ENCODE data around the gene GRB10.

Gene GRB10

DNA sequence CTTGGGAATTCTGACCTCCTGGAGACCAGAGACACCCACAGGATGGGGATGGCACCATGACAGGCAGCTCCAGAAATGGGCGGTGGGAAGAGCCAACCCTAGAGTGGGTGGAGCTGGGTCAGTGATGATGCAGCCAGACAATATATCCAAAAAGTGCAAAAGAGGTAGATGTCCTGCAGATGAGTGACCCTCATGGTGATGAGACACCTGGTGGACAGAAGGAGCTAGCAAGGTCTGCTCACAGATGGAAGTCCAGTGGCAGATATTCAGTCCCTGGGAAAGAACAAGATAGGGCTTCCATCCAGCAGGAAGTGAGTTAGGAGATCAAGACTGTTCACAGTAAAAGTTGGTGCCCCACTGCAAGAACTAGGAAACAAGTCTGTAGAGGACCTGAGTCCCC, 19.2 kb upstream of the GRB10 start:
- no peak for DNase-seq

DNA sequence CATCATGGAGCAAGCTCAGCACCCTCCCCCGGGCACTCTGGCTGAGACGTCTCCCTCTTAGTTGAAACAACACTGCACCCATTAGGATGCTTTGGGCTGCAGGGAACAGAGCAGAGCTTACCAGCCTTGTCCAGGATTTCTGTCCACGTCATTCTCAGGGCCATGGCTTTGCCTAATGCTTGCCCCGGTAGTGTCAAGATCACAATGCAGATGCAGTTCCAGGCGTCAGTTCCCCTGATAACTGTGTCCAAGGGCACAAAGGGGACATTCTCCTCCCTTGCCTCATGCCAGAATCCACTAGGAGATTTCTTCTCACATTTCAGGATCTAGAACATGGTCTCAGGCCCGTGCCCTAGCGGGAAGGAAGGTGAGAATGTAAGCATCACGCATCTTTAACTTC, 17.2 kb upstream of the GRB10 start:
- no peak for DNase-seq

DNA sequence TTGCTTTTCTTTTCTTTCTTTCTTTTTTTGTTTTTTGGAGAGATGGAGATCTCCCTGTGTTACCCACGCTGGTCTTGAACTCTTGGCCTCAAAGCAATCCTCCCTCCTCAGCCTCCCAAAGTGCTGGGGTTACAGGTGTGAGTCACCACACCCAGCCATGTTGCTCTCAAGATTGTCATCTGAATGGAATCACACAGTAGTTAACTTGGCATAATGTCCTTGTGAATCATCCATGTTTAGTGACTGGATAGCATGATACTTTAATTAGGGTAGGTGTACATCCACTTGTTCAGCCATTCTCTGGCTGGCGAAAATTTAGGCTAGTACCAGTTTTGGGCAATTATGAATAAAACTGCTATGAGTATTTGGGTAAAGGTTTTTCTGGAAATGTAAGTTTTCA, 15.4 kb upstream of the GRB10 start:
- no peak for DNase-seq

DNA sequence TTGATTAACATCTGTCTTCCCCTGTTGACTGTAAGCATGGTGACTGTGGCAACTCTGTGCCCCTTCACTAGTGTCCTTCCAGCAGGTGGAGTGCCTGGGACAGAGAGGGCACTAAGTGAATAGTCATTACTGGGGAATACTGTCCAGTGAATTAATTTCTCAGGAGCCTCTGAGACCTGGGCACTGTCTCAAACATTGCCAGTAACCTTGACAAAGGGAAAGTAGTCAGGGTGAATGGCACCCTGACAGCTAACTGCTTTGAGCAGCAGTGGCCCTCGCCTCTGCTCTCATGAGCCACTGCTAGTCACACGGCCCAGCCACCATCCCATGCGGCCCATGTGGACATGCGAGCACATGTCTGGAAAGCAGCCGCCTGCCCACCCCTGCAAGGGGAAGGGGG, 13.1 kb upstream of the GRB10 start:
- DNase-seq: no peak

DNA sequence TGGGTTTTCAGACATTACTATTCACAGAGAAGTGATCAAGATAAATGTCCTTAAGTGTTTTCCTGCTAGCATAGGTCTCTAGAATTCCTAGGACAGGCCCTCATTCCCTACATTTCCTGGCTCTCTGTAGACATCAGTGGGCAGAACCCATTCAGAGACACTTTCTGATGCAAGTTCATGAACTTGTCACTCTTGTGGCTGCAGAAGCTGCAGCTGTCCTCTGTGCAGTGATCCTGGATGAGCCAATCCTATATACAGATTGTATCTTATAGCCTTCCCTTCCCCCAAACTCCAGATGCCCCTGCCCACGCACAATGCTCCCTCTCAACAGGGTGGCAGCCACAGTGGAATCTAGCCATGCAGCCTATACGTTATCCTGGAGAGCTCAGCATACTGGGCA, 12.6 kb upstream of the GRB10 start:
- DNase-seq: no peak

DNA sequence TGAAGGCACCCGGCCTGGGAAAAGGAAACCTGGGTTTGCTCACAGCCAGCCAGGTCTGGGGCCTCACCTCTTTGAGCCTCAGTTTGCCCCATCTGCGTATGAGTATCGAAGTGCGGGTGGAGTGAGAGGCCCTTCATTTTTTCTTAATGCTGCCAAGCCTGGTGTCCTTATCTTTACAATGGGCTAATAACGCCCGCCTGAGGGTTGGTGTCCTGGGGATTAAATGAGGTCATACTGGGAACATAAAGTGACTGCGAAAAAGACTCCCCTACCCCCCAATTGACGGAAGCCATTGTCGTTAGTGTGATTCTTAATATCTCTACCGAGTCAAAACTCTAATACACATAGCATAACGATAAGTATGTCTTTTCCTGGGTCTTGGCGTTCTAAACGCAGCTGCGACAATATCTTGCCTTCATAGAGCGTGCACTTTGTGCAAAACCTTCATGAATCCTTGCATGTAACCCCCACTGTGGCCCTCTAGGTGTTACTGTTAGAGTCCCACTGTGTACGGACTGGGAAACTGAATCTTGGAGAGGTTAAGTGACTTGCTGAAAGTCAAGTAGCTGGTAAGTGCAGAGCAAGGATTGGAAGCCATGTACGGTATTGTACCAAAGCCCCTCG, 11.4 kb upstream of the GRB10 start:
- no peak for DNase-seq

DNA sequence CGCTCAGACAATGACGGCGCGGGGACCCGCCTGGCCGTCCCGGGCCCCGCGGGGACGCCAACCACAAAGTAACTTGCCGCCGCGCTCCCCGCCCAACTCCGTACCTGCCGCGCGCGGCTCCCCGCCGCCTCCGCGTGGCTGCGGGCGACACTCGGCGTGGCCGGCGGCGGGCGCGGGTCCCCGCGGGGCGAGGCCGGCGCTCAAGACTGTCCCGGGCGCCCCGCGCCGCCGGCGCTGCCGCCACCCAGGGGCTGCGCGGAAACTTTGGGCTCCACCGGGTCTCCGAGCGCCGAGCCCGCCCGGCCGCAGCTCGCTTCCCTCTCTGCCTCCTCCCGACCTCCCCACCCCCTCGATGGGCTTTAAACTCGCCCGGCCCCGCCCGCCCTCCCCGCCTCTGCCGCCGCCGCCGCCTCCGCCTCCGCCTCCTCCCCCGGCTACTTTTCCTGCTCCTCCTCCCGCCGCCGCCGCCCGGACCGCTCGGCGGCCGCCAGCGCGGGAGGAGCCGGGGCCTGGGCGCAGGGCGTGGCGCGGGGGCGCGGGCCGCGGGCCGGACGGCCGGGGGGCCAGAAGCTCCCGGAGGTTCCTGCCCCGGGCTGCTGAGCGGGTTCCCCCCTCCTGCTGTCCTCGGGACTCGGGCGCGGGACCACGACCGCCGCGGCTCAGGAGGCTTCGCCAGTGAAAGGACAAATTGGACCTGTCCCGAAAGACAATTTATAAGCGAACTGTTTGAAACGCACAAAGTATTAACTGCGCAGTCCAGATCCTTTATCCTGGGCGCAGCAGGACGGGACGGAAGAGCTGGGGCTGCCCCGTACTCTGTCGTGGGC, 10.6 kb upstream of the GRB10 start:
- peak; percentile 7 for DNase-seq

DNA sequence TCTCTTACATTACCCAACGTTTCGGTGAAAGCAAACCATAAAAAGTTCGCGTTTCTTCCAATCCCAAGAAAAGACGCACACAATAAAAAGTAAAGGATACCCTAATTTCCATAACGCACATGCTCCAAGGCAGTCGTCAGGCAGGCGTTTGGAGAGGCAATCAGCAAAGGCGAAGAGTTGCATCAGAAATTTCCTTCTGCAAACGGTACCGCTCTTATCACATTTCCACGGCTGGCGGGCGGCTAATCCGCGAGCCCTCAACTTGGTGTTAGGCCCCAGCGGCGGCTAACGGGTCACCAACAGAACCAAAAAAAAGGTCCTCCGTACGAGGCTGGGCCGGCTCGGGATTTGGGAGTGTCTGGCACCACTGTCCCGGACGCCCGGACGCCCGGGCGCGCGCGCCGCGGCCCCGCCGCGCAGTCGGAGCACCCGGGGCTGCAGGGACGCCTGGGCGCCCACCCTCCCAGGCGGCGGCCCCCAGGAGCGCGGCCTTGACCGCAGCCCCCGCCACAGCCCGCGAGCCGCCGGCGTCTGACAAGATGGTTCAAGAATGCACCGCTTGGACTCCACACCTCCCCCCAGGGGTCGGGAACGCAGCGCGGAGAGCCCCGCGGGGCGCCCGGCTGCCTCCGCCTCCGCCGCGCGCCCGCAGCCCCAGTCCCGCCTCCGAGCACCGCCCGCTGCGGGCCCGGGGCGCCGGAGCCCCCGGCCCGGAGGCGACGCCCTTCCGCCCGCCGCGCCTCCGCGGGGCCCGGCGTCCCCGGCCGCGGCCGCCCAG, 9.8 kb upstream of the GRB10 start:
- DNase-seq: no peak

DNA sequence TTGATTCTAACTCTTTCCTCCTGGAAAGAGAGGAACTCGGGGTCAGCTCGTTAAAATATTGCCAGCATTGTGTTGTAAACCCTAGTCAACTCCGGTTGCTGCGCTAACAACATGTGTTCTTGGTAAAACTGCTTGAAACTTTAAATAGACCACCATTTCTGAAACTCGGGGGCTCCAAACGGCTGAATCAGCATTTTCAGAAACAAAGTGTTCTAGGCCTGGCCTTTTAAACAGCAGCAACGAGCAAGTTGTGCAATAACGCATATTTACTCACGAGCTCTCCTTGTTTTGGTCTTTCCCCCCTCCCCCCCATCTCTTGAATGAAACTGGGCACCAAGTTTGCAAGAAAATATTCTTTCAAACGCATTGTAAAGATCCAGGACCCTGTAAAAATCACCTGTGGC, 9.2 kb upstream of the GRB10 start:
- DNase-seq: no peak

DNA sequence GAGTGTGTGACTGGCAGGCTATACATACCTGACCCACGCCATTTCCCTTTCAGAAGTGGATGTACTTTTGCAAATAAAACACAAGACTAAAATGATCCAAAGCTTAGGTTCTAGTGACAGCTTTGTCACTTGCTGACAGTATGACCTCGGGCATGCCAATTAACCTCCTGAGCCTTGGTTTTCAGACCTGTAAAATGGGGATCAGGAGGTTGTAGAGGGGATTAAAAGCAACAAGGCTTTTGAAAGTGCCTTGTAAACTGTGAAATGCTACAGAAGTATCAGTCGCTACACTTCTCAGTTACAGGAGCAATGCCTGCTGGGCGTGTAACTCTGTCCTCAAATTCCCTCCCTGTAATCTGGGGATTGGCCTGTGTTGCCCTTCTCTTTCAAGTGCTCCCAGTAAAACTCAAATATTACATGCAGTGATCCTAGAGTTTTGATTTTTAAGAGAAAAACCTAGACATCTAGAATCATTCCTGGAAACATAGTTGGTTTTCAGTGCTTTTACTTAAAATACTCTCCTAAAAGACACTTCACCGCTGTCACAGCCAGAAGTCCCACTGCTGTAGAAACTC, 8.8 kb upstream of the GRB10 start:
- no peak for DNase-seq

DNA sequence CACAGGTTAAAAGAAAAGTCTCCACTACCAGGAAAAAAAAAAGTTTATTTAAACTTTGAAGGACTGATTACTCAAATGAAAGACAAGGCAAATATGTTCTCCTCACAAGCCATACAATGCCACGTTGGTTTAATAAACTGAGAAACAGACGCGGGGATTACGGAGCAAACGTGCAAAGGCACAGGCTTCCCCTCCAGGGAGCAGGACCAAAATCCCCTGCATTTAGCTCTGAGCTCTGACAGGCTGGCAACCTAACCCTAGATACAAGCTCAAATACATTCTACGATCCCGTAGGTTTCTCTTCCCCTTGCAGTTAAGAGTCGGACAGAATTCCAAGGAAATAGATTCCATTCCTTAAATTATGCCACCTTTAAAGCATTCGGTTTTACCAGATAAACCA, 7.7 kb upstream of the GRB10 start:
- DNase-seq: no peak

DNA sequence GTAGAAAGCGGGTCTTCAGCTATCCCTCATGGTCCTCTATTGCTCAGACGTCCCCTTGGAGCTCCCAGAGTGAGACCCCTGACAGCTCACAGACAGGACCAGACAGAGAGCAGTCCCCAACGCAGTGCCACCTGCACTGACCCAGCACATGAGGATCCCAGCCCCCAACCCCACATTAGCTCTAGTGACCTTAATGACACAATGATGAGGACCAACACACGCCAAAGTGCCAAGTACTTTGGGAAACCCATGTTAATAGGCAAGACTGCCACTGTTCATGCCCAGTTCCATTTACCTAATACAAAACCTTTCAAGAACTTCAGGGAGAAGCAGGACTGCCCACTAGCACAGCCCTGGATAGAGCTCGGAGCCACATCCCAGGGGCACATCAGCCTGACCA, 5.7 kb upstream of the GRB10 start:
- no peak for DNase-seq

DNA sequence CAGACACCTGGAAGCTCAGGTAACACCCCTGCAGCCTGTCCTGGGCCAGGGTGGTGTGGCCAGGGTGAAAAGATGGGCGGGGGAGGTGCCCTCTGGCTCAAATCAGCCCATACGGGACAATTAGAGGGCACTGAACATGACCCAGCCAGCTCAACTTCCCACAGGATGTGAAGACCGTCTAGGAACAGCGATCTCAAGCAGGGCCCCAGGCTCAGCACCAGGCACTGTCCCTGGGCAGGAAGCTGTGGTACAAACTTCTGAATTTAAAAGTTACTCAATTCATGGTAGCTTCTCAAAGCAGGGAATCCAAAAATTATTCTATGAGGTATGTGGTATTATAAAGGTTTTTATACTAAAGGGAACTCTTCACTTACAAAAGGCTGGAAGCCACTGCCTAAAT, 5.1 kb upstream of the GRB10 start:
- DNase-seq: no peak

DNA sequence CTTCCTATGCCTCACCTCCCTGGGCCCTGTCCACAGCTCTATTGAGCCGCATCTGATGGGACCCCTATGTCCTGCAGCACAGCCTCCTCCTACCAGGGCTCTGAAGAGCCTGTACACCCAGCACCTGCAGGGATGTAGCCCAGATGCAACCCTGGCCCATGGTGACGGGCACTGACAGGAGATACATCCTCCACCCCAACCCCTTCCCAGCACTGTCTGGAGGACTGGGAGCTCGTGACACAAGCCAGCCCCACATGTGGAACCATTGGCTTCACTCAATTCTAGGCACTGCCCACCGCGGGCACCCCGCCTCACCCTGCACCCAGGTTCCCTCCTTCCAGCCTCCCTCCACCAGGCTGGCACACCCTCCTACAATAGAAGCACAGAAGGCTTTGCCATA, 2.6 kb upstream of the GRB10 start:
- DNase-seq: no peak

DNA sequence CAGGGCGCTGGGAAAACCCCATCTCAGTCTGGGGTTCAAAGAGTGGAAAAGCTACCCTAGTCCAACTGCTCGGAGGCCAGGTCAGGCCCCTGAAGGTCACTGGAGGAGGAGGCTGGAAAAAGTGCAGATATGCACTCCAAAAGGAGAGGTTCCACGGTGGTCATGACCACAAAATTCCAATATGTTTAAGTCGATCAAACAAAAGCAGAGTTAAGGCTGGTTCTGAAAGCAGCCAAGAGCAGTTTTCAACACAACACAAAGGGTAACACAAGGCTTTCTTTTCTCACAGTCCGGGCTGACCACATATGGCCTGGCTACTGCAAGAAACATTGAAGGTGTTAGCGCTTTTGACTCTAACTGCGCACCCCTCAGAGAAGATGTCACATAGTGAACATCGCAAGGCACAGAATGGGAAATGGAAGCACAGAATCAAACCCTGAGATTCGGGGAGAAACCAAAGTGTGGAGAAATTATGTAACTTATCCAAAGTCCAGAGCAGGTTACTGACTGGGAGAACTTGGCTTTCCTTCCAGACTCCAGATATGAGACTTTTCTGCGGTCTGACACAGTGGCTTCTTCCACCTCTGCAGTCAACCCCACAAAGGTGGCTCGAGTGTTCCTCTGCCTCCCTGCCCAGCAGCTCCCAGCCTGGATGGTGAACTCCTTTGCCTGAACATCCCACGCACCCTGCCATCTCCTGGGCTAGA, 1.3 kb upstream of the GRB10 start:
- DNase-seq: no peak

DNA sequence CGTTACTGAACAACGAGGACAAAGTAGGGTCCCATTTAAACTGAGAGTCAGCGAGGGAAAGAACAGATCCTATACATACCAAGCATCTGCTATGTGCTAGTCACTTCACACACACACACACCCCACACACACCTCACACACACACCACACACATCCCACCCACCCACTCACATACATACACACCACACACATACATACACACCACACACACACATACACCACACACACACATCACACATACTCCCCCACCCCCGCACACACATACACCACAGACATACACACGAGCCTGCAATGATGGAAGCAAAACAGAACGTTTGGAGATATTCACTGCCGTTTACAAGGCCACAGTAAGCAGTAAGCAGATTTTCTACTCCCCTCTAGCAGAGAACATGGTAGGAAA, 607 bp upstream of the GRB10 start:
- DNase-seq: no peak

DNA sequence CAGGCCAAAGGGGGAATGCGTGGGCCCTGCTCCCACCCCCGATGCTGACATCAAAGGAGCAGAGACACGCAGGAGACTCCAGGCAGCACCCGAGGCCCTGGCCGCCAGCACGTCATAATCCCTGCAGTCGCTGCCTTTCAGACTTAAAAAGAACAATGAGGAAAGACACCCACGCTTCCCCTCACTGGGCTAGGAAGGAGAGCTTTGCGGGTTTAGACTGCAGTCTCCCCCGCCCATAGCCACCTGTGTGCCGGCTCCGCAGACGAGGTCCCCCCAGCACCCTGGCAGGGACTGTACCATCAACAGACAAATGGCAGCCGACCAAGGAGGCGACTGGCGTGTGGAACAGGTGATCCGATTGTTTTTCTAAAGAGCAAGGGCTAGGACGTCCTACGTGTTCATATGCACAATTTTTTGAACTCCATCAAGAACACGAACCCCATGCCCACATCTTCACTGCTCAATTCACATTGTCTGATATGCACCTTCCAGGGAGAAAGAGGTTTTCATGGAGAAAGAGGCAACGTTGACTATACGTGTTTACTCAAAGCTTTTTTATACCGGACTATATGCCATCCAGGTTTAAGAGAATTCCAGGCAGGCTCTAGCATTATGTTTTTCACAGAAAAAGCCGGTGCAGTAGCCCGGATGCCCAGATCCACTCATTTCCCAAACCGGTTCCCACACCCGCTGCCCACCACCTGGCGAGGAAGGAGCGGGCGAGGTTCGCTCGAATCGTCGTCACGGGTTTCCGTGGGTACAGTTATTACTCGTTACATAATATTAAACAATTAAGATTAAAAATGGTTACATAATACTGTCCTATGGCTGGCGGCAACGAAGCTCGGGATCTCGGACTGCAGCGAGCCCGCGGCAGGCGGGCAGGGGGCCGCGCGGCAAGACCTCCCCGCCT, 1.1 kb downstream of the GRB10 start:
- DNase-seq: no peak

DNA sequence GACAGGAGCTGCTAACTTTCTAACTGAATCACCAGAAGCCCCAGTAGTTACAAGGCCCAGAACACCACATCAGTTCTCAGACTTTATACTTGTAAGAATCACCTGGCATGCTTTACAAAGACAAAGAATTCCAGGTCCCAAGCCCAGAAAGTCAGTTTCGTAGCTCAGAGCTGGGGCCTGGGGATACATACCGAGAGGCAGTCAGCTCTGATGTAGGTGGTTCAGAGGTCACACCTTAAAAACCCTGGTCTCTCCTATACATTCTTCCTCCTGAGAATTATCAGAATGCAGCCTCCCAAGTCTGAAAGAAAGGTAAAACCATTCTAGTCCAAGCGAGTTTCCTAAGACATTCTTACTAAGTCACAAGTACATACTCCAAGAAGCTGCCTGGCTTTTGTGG, 2.3 kb downstream of the GRB10 start:
- DNase-seq: no peak

DNA sequence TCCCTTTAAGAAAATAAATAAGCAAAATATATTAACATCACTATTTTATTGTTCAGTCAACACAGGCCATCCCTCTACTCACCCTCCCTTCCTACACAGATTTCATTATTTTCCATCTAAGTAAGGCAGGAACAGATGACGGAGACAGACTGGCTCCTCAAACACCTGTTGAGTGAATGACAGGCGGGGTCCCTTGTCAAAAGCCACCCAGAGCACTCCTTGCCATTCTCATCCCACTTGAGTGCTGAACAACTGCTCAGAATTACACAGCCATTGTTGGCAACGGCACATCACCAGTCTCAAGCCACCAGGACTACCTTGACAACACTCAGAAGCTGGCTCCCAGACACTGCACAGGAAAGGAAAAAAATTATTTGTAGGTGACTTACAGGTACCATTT, 3.3 kb downstream of the GRB10 start:
- DNase-seq: no peak

DNA sequence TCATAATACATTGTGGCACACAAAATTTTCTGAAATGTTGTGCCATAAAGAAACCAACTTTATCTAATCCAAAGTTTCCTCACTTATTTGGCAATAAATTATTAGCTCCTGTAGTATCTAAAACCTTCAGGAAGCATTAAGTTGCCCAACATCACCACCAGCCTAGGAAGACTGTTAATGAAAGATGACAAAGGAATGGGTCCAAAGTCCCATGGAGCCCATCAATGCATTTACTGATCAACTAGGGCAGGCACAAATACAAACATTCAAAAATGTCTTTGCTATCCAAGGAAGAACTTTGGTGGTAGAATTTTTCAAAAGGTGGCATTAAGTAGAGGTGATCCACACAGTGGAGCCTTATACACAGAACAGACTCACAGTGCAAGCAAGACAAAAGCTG, 4.5 kb downstream of the GRB10 start:
- no peak for DNase-seq

DNA sequence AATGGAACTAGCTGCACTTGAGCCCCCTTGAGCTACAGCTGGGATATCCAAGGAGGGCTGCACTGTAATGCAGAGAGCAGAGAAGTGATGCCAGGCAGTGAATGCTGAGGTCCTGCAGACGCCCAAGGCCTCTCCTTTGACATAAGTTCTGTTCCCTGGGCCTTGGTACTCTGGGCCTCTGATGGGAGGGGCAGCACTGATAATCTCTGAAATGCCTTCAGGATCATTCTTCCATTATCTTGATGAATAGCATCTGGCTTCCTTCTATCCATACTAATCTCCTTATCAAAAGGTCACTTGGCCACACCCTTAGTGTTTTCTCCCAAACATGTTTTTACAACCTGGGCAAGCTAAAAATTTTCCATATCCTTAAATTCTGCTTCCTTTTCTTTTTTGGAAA, 6.9 kb downstream of the GRB10 start:
- DNase-seq: no peak

DNA sequence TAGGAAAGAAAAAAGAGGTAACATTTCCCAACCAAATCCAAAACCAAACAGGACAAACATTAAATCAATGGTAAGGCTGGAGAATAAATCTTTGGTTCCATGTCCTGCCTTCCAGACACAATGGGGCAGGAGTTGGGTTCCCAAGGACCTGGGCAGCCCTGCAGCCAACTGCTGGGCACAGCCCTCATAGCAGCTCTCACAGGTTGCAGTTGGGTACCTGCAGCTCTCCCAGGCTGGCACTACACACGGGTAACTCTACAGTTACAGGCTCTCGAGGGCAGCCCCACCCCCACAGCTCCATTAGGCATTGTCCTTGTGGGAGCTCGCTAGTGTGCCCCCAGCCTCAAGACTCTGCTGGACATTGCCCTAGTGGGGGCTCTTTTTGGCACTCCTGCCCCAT, 7.5 kb downstream of the GRB10 start:
- DNase-seq: no peak

Data from activated naive CD4-positive, alpha-beta T cell treated with Interleukin-2 at 50 U/mL for 16 hours (primary cell).